Diencephalon (tissue), 1 donor: ENCODE measurements around the gene GTF2H1. TPM values are rescaled to one million over a fixed set of nuclear protein-coding genes. Genes with fewer than 3 reads are reported as not detected.

Experiments
- small RNA-seq: library from RNA; depleted of rRNA; stranded (forward); fragments of <200 nt; gene quantifications from one replicate; pipeline ENCODE3, GENCODE V24; 2014
- total RNA-seq: library from RNA; depleted of rRNA; stranded (reverse); fragments of >200 nt; gene quantifications from one replicate; pipeline ENCODE4 v1.2.3, GENCODE V29; 2014

Gene GTF2H1
- 63.4 TPM for total RNA-seq

GRCh38 chr11:18321969-18322711 is at the start of gene GTF2H1, which contains the start of gene HPS5:
Gene GTF2H1 (plus strand): TSS chr11:18322567. CDS start chr11:18333075, 10,508 bp downstream.
Gene HPS5 (minus strand): TSS chr11:18322140. CDS start chr11:18317858, 4,282 bp downstream.

GRCh38 chr11:18394275-18394927 is 72.0 kb downstream of the GTF2H1 start, which contains the start of gene LDHA:
Gene LDHA (plus strand): TSS chr11:18394563. CDS start chr11:18396843, 2,280 bp downstream.

Small RNAs within 50 kb of the gene (small RNA-seq; reads per million reads assigned to genes)
- gene MIR3159 = 0.28 reads per million, percentile 16 among the genes with 10 or more reads in this experiment

Other genes with a start within 250 kb of the GTF2H1 start
- gene SAAL1, start 216.5 kb upstream of the GTF2H1 start, total RNA-seq = 26.5 TPM
- not detected for gene MRGPRX3, start 190.0 kb upstream of the GTF2H1 start, total RNA-seq
- gene MRGPRX4, start 149.7 kb upstream of the GTF2H1 start, total RNA-seq = not detected
- not detected for gene SAA4, start 85.8 kb upstream of the GTF2H1 start, total RNA-seq
- gene SAA2, start 73.9 kb upstream of the GTF2H1 start, total RNA-seq = not detected
- not detected for gene SAA1, start 56.3 kb upstream of the GTF2H1 start, total RNA-seq
- gene HPS5, start 427 bp upstream of the GTF2H1 start, total RNA-seq = 117 TPM
- gene LDHA, start 72.0 kb downstream of the GTF2H1 start, total RNA-seq = 196 TPM
- gene LDHC, start 89.8 kb downstream of the GTF2H1 start, total RNA-seq = not detected
- gene LDHAL6A, start 133.3 kb downstream of the GTF2H1 start, total RNA-seq = 0.46 TPM
- 84.7 TPM for gene TSG101, start 204.4 kb downstream of the GTF2H1 start, total RNA-seq